Breast epithelium (tissue), 4 donors: ENCODE results near the gene IGSF21. TPM values are rescaled to one million over a fixed set of nuclear protein-coding genes. Genes with fewer than 3 reads are reported as not detected.

Source experiments
- DNase-seq, 2 donors: peaks; one replicate each; pipeline ENCODE4 v3.0.0-alpha.2; 2019; ENCODE audit warnings: low spot score in 2 of 2
- H3K27ac ChIP-seq, 2 donors: fragments of 200-600 bp; sonication (generic) in 1 of 2; one replicate each; pipeline ENCODE4 v1.5.1; 2016 to 2019; ENCODE audit warnings: mild to moderate bottlenecking in 1 of 2
- H3K27me3 ChIP-seq, 2 donors: fragments of 200-600 bp; sonication (generic) in 1 of 2; one replicate each; pipeline versions ENCODE4 v1.5.1 to v1.6.0; 2017 to 2019; ENCODE audit warnings: control low read depth in 1 of 2, mild to moderate bottlenecking in 1 of 2
- H3K36me3 ChIP-seq: fragments of 200-600 bp; one replicate; pipeline ENCODE4 v1.5.1; 2019
- H3K4me1 ChIP-seq, 2 donors: fragments of 200-600 bp; sonication (generic); one replicate each; pipeline ENCODE4 v1.5.1; 2016 to 2019; ENCODE audit warnings: control low read depth in 1 of 2
- H3K4me3 ChIP-seq, 3 donors: fragments of 200-600 bp; sonication (generic); 1 replicate in 2 of 3; 2 replicates in 1 of 3; pipeline ENCODE4 v1.5.1; 2016 to 2019; ENCODE audit warnings: mild to moderate bottlenecking in 3 of 3, moderate library complexity in 2 of 3
- H3K9me3 ChIP-seq, 2 donors: fragments of 200-600 bp; sonication (generic) in 1 of 2; one replicate each; pipeline ENCODE4 v1.5.1; 2016 to 2019; ENCODE audit warnings: control low read depth in 1 of 2
- POLR2A ChIP-seq: fragments of 450-650 bp; IDR thresholded peaks from one replicate; pipeline ENCODE4 v1.6.1; 2016; ENCODE audit warnings: antibody characterized with exemption, mild to moderate bottlenecking, moderate library complexity
- POLR2AphosphoS5 ChIP-seq, 3 donors: sonication (generic); formaldehyde crosslinking; IDR thresholded peaks; one replicate each; pipeline ENCODE4 v1.6.1; 2017; ENCODE audit warnings: antibody characterized with exemption in 3 of 3
- intact Hi-C: fragments of 100-400 bp; cut with DNase I; formaldehyde crosslinking; loops from one replicate; pipeline ENCODE4 v1.15.1; 2023; ENCODE audit warnings: low total_unique reads
- total RNA-seq, 3 donors: library from RNA; depleted of rRNA; stranded (reverse); fragments of >200 nt; gene quantifications; one replicate each; pipeline ENCODE4 v1.1.0, GENCODE V29; 2016
- TF ChIP-seq, protein P1 (sequence below), 3 donors: fragments of 450-650 bp; IDR thresholded peaks; one replicate each; pipeline ENCODE4 v1.5.1; 2016 to 2017; ENCODE audit warnings: antibody characterized with exemption in 3 of 3, mild to moderate bottlenecking in 3 of 3, moderate library complexity in 3 of 3

IGSF21 gene
- total RNA-seq, 3 donors from 2014 or later: 4.8 to 9.5 (median 4.8) TPM

- TF ChIP-seq, protein P1, sequence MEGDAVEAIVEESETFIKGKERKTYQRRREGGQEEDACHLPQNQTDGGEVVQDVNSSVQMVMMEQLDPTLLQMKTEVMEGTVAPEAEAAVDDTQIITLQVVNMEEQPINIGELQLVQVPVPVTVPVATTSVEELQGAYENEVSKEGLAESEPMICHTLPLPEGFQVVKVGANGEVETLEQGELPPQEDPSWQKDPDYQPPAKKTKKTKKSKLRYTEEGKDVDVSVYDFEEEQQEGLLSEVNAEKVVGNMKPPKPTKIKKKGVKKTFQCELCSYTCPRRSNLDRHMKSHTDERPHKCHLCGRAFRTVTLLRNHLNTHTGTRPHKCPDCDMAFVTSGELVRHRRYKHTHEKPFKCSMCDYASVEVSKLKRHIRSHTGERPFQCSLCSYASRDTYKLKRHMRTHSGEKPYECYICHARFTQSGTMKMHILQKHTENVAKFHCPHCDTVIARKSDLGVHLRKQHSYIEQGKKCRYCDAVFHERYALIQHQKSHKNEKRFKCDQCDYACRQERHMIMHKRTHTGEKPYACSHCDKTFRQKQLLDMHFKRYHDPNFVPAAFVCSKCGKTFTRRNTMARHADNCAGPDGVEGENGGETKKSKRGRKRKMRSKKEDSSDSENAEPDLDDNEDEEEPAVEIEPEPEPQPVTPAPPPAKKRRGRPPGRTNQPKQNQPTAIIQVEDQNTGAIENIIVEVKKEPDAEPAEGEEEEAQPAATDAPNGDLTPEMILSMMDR (IDR thresholded peaks at IDR 0.05): no peak
- TF ChIP-seq POLR2A (no peak), POLR2AphosphoS5 (IDR thresholded peaks at IDR 0.05) (no peak)
- DNase-seq: no peak
- intact Hi-C loops: no loop called here
Measured at GRCh38 chr1:18411820-18412641, 304.4 kb downstream of the IGSF21 start.

GRCh38 chr1:18412882-18413353, 305.3 kb downstream of the IGSF21 start:
- DNase-seq: no peak
- no peaks in the 10 kb centered on the region for H3K36me3 ChIP-seq
- TF ChIP-seq POLR2AphosphoS5 (IDR thresholded peaks at IDR 0.05) (no peak), POLR2A (no peak)
- TF ChIP-seq, protein P1 (IDR thresholded peaks at IDR 0.05): no peak

More at GRCh38 chr1:18411820-18412641, 304.4 kb downstream of the IGSF21 start:
- H3K4me1 ChIP-seq: no peaks in the 10 kb centered on the region
- H3K27ac ChIP-seq: no peak overlapping the region
- no peaks in the 10 kb centered on the region for H3K36me3 ChIP-seq
- peaks cover 0 to 3% of the 10 kb centered on the region in 2 donors for H3K27me3 ChIP-seq
- H3K4me3 ChIP-seq: no peak overlapping the region
- peaks cover 12 to 21% of the 10 kb centered on the region in 2 donors for H3K9me3 ChIP-seq

DNA sequence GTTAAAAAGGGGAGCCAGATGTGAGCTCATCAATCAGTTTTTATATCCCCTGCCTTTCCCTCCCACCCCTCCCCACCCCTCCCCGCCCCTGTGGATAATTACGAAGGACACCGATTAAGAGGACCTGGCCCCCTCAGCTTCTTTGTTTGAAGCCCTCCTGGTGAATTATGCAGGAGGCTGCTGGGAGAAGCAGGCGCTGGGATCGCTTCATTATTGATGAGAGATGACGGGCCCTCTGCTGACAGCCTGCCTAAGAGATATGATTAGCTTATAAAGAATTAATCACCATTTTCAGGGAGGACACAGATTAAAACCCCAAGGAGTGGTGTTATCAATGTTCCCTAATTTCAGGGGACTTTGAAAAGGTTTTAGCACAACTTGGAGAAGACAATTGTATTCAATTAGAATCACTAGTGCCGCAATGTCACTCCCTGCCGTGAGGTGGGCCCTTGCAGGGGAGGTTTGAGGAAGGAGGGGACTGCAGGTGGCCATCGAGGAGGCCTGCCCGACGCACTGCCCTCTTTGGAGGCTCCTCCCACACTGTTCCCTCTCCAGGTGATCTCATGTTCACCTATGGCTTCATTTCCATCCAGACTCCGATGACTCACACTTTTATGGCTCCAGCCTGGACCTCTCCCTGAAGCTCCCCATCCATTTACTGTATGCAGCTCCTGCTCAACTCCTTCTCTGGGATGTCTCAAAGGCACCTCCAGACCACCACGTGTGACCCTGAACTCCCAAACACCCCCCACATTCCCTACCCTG, 306.1 kb downstream of the IGSF21 start:
- intact Hi-C loops: no loop called here
- peaks cover 12 to 21% of the 10 kb centered on the region in 2 donors for H3K9me3 ChIP-seq
- H3K27ac ChIP-seq: no peak overlapping the region
- no peak for TF ChIP-seq POLR2AphosphoS5 (IDR thresholded peaks at IDR 0.05)
- TF ChIP-seq, protein P1 (IDR thresholded peaks at IDR 0.05): no peak
- TF ChIP-seq POLR2A: no peak
- H3K4me1 ChIP-seq: no peaks in the 10 kb centered on the region
- peaks cover 0 to 3% of the 10 kb centered on the region in 2 donors for H3K27me3 ChIP-seq
- no peak for DNase-seq
- H3K4me3 ChIP-seq: no peak overlapping the region
- no peaks in the 10 kb centered on the region for H3K36me3 ChIP-seq

More at GRCh38 chr1:18412882-18413353, 305.3 kb downstream of the IGSF21 start:
- Histone ChIP-seq H3K4me1 (no peaks in the 10 kb centered on the region), H3K4me3 (no peak overlapping the region), H3K27ac (no peak overlapping the region), H3K9me3 (peaks cover 12 to 21% of the 10 kb centered on the region in 2 donors), H3K27me3 (peaks cover 0 to 3% of the 10 kb centered on the region in 2 donors)
- intact Hi-C loops: no loop called here

DNA sequence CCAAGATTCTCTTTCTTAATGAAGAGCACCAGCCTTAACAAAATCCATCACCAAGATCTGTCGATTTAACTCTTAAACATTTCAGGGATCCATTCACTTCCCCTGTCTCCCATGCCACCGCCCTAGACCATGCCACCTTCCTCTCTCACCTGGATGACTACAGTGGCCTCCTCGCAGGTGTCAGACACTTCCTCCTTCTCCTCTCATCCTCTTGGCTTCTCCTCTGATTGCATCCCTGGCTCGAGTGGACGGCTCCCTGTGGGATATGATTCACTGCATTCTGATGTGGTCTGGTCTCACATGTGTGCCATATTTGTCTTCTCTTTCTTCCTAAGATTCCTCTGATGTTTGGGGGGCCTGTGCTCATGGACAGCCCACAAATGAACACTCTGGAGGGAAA, 306.7 kb downstream of the IGSF21 start:
- TF ChIP-seq POLR2A: no peak
- no peak for TF ChIP-seq POLR2AphosphoS5 (IDR thresholded peaks at IDR 0.05)
- TF ChIP-seq, protein P1 (IDR thresholded peaks at IDR 0.05): no peak
- Histone ChIP-seq H3K4me3 (no peak overlapping the region), H3K27ac (no peak overlapping the region), H3K4me1 (no peaks in the 10 kb centered on the region), H3K9me3 (peaks cover 12 to 21% of the 10 kb centered on the region in 2 donors), H3K27me3 (peaks cover 0 to 3% of the 10 kb centered on the region in 2 donors), H3K36me3 (no peaks in the 10 kb centered on the region)
- DNase-seq: no peak
- intact Hi-C loops: no loop called here
